GM12865 (cell line): ENCODE results near the gene PLET1.
A peak's percentile ranks its signal among the peaks of the same experiment; 100 is the strongest.

Experiments used
- DNase-seq: peaks from one replicate; pipeline ENCODE4 v3.0.0; 2010; ENCODE audit warnings: low read depth
- H3K4me3 ChIP-seq: 2 replicates; pipeline ENCODE4 v1.5.1; 2011; ENCODE audit warnings: mild to moderate bottlenecking, low read depth, low read length, control low read depth
- CTCF ChIP-seq: IDR thresholded peaks from 2 replicates; pipeline ENCODE4 v1.5.1; 2011; ENCODE audit warnings: low read length, control low read depth, low read depth, inconsistent platforms; ENCODE audit not compliant: insufficient read depth; ENCODE audit errors: missing control alignments

The PLET1 gene

DNA sequence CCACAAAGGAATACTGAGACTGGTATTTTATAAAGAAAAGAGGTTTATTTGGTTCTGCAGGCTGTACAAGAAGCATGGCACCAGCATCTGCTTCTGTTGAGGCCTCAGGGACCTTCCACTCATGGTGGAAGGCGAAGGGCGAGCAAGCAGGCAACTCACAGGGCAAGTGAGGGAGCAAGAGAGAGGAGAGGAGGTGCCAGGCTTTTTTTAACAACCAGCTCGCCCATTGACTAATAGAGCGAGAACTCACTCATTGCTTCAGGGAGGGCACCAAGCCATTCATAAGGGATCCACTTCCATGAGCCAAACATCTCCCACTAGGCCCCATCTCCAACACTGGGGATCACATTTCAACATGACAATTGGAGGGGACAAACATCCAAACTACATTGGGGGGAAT is 33.2 kb downstream of the PLET1 start:
- no peak for TF ChIP-seq CTCF
- H3K4me3 ChIP-seq: peak overlapping the region; percentile 71
- DNase-seq: no peak

- TF ChIP-seq CTCF: no peak
- H3K4me3 ChIP-seq: peak overlapping the region; percentile 71
- no peak for DNase-seq
Measured at GRCh38 chr11:112226831-112227401, 33.7 kb downstream of the PLET1 start.

GRCh38 chr11:112226062-112226830 is 34.4 kb downstream of the PLET1 start, which contains the start of gene PTS:
Gene PTS (plus strand): TSS chr11:112226428. CDS start chr11:112226444, 16 bp downstream.
- peak; percentile 90 for DNase-seq
- TF ChIP-seq CTCF: no peak
- H3K4me3 ChIP-seq: peak within 1 kb of the TSS; percentile 71

GRCh38 chr11:112225753-112226061 is 35.0 kb downstream of the PLET1 start:
- TF ChIP-seq CTCF: no peak
- no peak for DNase-seq
- H3K4me3 ChIP-seq: peak overlapping the region; percentile 71

- no peak overlapping the region for H3K4me3 ChIP-seq
- no peak for TF ChIP-seq CTCF
- DNase-seq: no peak
Measured at GRCh38 chr11:112223754-112224532, 36.7 kb downstream of the PLET1 start.

GRCh38 chr11:112223121-112223520 is 37.5 kb downstream of the PLET1 start:
- DNase-seq: no peak
- no peak for TF ChIP-seq CTCF
- H3K4me3 ChIP-seq: no peak overlapping the region

DNA sequence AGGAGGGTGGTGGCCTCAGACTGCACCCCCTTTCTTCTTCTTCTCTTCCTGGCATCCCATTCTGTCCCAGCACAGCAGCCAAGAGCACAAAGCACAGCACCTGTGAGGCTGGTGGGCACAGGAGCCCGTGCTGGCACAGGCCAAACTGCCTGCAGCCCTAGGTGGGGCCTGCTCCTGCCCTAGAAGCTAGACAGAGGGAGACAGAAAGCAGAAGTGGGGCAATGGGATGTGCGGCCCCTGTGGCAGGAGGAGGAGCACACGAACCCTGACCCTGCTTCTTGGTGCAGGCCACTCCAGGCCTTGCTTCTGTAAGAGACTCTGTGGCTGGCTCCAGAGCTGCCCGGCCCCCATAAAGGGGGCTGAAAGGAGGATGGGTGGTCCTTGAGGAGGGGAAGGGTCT is 38.4 kb downstream of the PLET1 start:
- H3K4me3 ChIP-seq: no peak overlapping the region
- no peak for TF ChIP-seq CTCF
- no peak for DNase-seq
